H1 (cell line): ENCODE results near the gene CAMKK2. TPM values are rescaled to one million over a fixed set of nuclear protein-coding genes. Genes with fewer than 3 reads are reported as not detected.

Source experiments
- ASH2L ChIP-seq: fragments of 200-600, 300-600 bp; sonication (generic); IDR thresholded peaks from one replicate; pipeline ENCODE4 v1.7.1; 2017; ENCODE audit warnings: low read length
- CEBPB ChIP-seq: IDR thresholded peaks from 2 replicates; pipeline ENCODE4 v1.6.1; 2012; ENCODE audit warnings: low read depth, low read length
- HDAC2 ChIP-seq, 2 experiments: fragments of 300-600 bp in 1 of 2; sonication (generic) in 1 of 2; IDR thresholded peaks; 2 replicates each; pipeline ENCODE4 v1.6.1; 2011 to 2012; ENCODE audit warnings: low read depth in 2 of 2, low read length in 2 of 2, mild to moderate bottlenecking in 2 of 2, moderate library complexity in 2 of 2, borderline replicate concordance in 1 of 2, inconsistent platforms in 1 of 2
- KDM4A ChIP-seq: IDR thresholded peaks from one replicate; pipeline ENCODE4 v1.7.1; 2012; ENCODE audit warnings: low read depth, mild to moderate bottlenecking, moderate library complexity, low read length, inconsistent platforms; ENCODE audit not compliant: severe bottlenecking
- RBBP5 ChIP-seq: IDR thresholded peaks from 2 replicates; pipeline ENCODE4 v1.7.1; 2012; ENCODE audit warnings: low read depth, mild to moderate bottlenecking, inconsistent platforms, low read length, moderate library complexity, borderline replicate concordance
- SAP30 ChIP-seq: fragments of 300-600 bp; sonication (generic); IDR thresholded peaks from 2 replicates; pipeline ENCODE4 v1.7.1; 2012; ENCODE audit warnings: low read length, moderate library complexity, mild to moderate bottlenecking, inconsistent platforms; ENCODE audit not compliant: insufficient read depth, insufficient replicate concordance
- SIN3A ChIP-seq, 2 experiments: IDR thresholded peaks in 1 of 2; conservative IDR thresholded peaks in 1 of 2; 2 replicates each; pipeline ENCODE4 v1.6.1; 2011 to 2012; ENCODE audit warnings: low read length in 2 of 2, improper control_type of control experiment in 1 of 2, low read depth in 1 of 2, mild to moderate bottlenecking in 1 of 2
- polyA plus RNA-seq, 7 experiments: library from polyadenylated mRNA; depleted of rRNA in 3 of 7; stranded (reverse) in 5 of 7; unstranded in 2 of 7; fragments of >200 nt in 5 of 7; fragments of 200-250 nt in 2 of 7; gene quantifications; 1 replicate in 5 of 7; 2 replicates in 1 of 7; 4 replicates in 1 of 7; pipeline versions ENCODE4 v1.2.1 to v1.2.3, GENCODE V29; 2011 to 2013; ENCODE audit warnings: missing spikeins in 2 of 7, mixed read lengths in 2 of 7
- total RNA-seq: library from RNA; stranded (reverse); fragmentation: NEBNext Ultra II Directional; extraction: Animal tissue kit (Norgen Biotek cat#: 25700); gene quantifications from 2 replicates; pipeline ENCODE4 v1.2.1, GENCODE V29; 2021

Gene CAMKK2
- total and polyA plus RNA-seq, 2 of the 8 experiments (the other 6 are each of a cell fraction or from before 2014, with no cell fraction given) = 29.6 to 30.6 TPM

- no peak for TF ChIP-seq SAP30
- peak in 1 of 2 experiments; percentile 45; a peak in 1 of 4 replicates for TF ChIP-seq HDAC2 (IDR thresholded peaks at IDR 0.05; ENCODE audit: borderline replicate concordance in 1 of 2, low read depth in 2 of 2, low read length in 2 of 2)
- no peak for TF ChIP-seq CEBPB
- TF ChIP-seq RBBP5 = no peak
- peak; percentile 65 for TF ChIP-seq KDM4A
- TF ChIP-seq SIN3A (conservative IDR thresholded peaks at IDR 0.05 in 1 of 2, IDR thresholded peaks at IDR 0.05 in 1 of 2; ENCODE audit: low read depth in 1 of 2, low read length in 2 of 2) = peak; percentile 10 to 87; a peak in 2 of 4 replicates
- TF ChIP-seq ASH2L = peak; percentile 3
- TF ChIP-seq, all 59 proteins: peak for 7
Observed at GRCh38 chr12:121295746-121296617, 527 bp downstream of the CAMKK2 start (continued).
